GM19372 (cell line): ENCODE data around the gene CPSF2.

ENCODE experiments used
- ATAC-seq: cut with Tn5 transposase; IDR thresholded peaks from one replicate; pipeline ENCODE4 v1.9.1; 2021; ENCODE audit warnings: mild to moderate bottlenecking, low read depth, moderate library complexity; ENCODE audit not compliant: unreplicated experiment

CPSF2 gene

DNA sequence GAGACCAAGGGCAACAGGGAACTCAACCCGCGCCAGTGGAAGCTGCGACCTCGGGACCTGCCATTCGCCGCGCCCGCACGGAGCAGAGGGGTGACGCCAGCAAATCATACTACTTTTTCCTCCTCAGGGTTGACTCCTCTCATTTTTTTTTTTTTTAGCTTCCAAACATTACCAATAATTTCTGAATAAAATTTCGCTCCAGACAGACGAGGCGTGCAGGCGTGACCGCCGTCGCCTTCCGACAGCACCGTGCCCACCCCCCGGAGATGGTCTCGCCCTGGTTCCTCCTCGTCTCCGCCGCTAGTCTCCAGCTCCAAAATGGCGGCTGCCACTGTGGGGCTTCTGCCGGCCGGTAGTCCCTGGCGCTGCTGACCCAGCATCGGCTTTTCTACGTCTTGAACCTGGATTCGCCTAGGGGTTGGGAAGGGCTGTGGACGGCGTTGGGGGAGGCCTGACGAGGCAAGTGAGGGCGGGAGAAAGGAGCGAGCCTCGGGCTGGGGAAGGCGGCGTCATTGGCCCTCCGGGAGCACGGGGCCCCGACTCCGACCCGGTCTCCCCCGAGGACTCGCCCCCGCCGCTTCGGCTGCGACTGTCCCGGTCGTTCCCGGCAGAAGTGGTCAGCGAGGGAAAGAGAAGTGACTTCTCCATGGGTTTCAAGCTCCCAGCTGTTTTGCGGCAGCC, at the start of gene CPSF2, which contains the start of gene NDUFB1:
TSS of gene CPSF2 (plus strand) at position 300 of the 681 bp plus-strand sequence. CDS start 9,016 bp downstream, outside the sequence.
TSS of gene NDUFB1 (minus strand) at position 37 of the 681 bp plus-strand sequence. CDS start 4,069 bp downstream, outside the sequence.
- ATAC-seq, result peak; percentile 89

DNA sequence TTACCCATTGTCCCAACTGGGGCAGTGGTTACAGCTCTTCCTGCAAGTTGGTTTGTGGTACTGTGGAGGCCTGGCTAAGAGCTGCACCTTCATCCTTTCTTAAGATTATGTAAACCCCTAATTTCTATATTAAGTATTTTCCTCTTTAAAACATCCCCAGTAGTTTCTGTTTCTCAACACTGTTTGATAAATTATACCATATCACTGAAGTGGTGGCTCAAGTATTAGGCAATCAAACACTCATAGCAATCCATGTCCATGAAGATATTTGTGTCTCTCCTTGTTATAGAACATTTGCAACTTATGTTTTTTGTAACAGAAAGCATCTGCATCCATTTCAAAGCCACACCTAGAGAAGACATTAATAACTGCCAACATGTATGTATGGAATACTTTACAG, 47.2 kb upstream of the CPSF2 start:
- ATAC-seq, result no peak

DNA sequence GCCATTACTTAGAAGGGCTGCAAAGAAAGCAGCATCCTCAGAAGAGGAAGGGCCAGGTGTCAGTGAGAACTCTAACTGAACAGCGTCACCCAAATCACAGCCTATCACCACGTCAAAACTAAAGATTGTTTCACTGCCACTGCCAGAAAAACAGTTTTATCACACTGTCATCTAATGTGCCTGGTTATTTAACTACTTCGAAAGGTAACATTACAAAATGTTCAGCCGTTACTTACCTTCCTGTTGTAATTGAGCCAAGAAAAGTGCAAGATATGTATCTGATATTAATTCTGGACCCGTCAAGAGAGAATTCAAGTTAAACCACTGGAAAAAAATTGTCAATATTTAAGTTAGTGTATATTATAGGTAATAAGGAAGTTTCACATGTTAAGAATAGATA, 33.3 kb upstream of the CPSF2 start:
- no peak for ATAC-seq

DNA sequence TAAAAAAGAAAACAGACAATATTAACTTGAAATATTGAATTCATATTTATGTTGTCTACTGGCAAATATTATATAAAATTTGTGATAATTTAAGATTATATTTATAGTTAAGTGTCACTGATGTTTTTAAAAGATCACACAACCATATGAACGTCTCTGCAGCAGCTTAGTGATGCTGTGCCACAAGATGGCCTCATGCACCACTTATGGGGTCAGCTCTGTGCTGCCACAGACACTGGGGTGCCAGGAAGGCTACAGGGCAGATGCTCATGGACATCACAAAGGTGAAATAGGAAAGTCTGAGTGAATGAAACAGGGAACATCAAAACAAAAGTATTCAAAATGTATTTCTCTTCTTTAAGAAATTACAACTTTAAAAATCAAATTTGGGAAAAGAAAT, 28.4 kb upstream of the CPSF2 start:
- ATAC-seq, result no peak

DNA sequence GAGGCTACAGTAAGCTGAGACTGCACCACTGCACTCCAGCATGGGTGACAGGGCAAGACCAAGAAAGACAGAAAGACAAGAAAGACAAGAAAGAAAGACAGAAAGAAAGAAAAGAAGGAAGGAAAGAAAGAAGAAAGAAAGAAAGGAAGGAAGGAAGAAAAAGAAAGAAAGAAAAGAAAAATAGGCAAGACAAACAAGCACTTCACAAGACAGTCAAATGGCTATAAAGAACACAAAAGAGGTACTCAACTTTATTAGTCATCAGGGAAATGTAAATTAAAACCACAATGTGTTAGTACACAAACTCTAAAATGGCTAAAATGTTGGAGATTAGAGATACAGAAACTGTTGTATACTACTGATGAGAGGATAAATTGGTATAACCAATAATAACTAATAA, 22.0 kb upstream of the CPSF2 start:
- no peak for ATAC-seq

DNA sequence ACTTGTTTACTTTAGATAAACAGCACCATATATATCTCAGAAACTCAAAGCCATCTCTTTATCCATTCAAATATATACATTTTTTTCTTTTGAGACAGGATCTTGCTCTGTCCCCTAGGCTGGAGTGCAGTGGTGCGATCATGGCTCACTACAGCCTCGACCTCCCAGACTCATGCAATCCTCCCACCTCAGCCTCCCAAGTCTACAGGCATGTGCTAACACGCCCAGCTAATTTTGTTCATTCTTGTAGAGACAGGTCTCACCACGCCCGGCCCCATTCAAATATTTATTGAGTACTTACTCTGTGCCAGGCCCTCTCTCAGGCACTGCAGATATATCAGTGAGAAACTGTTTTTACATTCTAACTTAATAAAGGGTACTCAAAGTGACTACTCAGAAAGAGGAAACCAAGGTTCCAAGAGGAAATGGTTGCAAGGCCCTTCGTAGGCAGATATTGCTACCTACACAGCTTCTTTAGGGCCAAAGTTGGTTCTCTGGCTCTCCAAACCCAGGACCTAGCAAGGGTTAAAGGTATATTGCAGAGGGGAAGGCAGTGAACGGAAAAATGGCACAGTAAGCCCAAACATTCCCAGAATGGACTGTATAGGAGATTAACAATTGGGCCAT, 18.3 kb upstream of the CPSF2 start:
- ATAC-seq, result no peak

DNA sequence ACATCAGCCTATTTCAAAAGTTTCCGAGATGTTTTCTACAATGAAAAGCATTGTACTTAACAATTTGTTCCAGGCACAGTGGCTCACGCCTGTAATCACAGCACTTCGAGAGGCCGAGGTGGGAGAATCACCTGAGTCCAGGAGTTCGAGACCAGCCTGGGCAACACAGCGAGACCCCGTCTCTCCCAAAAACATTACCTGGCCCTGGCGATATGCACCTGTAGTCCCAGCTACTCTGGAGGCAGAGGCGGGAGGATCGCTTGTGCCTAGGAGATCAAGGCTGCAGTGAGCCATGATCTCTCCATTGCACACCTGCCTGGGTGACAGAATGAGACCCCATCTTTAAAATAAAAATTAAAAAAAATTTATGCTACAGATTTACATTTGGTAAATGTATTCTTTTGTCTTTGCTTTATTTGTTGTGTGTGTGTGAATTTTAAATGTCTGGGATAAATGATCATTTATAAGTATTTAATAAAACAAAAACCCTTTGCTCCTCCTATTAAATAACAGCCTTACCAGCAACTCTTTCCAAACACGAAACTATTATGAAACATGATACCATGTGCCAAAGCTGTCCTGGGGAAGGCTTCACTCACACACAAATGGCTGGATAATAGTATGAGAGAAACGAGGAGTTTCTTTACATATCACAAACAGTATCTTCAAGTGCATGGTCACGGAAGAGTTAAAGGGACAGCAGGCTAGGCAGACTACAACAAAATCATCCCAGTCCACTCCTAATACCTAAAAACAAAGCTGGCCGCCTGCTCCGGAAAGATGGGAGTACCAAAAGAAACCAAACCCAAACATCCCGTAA, 16.5 kb upstream of the CPSF2 start:
- no peak for ATAC-seq

DNA sequence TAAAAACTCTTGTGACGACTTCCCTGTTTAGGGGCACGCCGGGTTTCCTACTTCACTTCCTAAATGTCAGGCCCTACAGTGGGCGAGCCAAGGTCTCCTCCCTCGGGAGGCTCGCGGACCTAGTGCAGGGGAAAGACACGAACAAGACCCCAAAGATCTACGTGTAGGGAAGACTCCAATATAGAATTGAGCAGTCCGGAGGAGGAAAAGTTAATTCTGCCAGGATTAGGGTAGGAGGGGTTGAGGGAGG, 16.0 kb upstream of the CPSF2 start:
- no peak for ATAC-seq

DNA sequence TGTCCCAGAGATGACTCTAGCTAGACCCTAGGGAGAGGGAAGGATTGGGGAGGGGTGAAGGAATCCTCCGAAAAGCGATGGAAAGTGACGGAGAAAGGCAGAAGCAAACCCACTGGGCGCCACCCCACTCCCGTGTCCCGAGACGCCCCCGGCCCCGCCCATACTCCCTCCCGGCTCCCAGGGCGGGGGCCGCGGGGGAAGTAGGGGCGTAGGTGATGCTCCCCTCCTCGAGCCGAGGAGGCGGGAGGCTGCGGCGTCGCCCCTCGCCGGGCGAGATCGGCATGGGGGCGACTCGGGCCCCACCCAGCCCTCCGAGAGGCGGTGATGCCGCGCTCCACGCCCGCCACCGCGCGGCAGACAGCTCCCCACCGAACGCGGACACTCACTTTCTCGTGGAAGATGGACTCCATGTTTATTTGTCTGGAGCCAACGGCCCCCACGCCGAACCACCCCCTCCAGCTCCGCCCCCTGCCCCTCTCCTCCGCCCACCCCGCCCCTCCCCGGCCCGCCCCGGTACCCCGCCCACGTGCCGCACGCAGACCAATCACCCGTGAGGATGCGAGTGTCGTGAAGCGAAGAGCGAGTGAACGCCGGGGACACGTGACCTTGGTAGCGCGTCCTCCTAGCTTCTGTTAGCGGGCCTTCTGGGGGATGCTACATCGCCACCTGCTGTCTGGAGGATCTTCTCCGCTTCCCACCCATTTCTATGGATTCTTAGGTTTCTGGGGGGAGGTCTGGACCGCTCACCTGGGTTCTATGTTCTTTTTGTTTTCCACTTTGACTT, 15.4 kb upstream of the CPSF2 start, which contains the start of gene ATXN3:
TSS of gene ATXN3 (minus strand) at position 440 of the 784 bp plus-strand sequence. CDS start at position 410, 30 bp downstream.
- peak; percentile 78 for ATAC-seq

DNA sequence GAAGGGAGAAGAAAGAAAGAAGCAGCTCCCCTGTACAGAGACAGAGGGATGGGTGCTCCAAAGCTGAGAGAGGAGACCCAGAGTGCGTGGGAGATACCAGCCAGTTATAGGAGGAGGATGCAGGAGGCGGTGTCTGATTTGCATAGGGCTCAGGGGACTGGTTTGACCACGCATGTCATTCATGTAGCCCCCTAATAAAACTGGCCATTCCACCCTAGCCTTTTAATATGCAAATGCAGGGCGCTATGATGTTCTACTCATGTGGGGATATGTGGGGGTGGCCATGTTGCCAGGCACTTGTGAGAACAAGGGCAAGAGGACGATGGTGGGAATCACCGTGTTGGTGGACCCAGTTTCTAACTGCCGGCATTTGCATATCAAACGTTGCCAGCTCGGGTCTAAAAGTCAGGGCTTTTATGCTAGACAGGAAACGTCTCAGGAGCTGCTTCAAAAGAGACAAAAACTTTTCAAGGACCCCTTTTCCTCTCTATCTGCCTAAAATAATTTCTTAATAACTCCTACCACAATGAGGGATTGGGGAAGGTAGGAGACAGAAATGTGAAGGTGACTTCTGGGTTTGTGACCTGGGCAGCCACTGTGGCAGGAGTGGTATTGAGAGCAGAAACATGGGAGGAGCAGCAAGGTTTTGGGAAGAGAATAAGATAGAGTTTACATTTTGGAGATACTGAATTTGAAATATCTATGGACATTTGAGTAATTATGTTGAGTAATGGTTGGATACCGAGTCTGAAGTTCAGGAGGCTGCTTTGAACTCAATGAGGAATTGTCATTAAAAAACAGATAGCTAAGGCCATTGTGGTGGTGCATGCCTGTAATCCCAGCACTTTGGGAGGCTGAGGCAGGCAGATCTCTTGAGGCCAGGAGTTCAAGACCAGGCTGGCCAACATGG, 13.2 kb upstream of the CPSF2 start:
- ATAC-seq, result no peak

DNA sequence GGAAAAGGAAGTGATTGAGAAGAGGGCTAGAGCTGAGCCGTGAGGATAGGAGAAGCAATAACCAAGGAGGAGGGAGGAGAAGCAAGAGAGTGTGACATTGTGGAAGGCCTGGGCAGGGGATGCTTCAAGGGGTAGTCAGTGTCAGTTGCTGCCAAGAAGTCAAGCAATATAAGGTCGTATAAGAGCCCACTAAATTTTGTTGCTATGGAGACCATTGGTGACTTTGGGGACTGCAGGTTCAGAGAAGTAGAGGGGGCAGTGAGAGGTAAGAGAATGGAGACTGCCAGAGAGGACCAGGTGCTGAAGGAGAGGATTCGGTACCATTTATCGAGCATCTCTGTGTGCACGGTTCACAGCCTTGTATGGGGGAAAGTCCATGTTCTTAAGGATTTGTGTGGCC, 12.3 kb upstream of the CPSF2 start:
- no peak for ATAC-seq

DNA sequence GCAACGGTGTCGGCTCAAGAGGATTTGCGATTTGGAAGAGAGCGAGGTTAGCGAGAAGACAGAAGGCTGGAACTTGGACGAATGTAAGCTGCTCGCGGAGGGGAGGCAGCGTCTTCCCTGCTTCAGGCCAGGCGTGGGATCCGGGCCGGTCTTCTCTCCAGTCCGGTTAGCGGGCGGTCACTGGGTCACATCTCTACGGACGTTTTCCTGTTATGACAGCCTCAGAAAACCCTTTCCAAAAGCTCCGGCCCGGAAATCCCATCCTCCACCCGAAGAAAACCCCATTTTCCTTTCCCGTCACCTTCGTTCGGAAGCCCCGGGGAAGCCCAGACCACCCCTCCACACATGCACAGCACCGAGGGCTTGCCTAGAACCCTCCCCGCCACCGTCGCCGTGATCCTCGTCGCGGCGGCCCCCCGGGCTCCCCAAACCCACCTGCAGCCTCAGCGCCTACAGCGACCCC, 531 bp upstream of the CPSF2 start:
- peak; percentile 8 for ATAC-seq

DNA sequence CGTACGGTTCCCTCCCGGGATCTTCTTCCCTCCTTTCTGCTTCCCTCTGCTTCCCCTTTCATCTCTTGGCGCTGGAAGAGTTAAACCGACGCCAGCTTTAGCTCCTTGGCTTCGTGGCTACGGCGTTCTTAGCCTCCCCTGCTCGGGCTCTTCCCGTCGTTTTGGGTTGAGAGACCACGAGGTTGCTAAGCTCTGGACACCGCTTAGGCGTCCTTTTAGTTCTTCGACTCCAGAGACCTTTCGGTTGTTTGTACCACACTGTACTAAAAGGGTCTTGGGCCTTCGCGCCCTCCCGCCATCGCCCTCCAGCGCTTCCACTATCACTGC, 545 bp downstream of the CPSF2 start:
- no peak for ATAC-seq

DNA sequence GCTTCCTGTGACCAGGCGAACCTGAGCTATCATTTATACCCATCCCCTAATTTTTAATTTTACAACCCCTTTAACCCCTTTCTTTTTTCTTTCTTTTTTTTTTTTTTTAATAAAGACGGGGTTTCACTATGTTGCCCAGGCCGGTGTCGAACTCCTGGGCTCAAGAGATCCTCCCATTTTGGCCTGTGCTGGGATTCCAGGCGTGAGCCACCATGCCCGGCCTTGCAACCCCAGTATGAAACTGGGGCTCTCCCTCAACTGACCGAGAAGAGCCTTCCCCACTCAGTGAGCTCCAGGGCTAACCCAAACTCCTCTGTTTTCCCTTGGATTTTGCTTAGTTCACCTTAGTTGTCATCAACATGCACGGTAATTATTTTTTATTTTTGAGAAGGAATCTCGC, 992 bp downstream of the CPSF2 start:
- ATAC-seq, result no peak

DNA sequence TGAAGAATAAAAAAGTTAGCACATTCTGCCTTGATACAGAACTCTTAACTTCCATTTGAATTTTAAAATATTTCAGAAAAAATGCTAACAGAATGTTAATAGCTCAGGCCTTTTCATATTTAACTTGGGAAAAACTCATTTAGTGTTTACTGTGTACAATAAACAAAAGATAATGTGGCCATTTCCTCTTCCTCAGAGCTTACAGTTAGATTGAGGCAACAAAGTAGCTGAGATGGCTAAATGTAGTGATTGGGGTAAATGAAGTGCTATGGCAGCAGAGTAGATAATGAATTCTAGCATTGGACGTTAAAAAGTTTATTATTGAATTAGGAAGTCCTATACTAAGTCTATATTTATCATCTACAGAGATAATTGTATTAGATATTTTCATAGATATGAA, 12.7 kb downstream of the CPSF2 start:
- no peak for ATAC-seq

DNA sequence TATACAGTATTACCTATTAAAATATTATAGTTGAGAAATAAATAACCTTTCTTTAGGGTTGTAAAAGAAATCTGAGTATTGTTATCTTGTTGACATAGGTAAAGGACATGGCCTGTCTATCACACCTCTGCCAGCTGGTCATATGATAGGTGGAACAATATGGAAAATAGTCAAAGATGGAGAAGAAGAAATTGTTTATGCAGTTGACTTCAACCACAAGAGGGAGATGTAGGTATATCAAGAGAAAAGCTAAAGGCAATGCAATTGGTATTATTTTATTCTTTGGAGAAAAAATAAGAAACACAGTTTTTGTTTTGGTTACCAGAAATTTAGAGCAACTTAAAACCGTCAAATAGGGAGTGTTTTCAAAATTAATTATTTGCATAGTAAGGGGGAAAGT, 13.5 kb downstream of the CPSF2 start:
- ATAC-seq, result no peak

DNA sequence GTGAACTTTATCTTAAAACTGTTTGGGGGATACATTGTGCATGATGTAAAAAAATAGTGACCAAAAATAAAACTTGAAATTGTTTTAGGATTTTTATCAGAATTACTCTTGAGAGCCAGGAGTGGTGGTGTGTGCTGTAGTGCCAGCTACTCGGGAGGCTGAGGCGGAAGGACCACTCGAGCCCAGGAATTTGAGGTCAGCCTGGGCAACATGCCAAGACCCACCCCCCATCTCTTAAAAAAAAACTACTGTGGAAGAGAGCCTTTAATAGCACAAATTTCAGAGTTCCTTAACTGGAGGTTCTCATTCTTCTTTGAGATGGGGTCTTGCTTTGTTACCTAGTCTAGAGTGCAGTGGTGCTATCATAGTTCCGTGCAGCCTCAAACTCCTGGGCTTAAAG, 21.5 kb downstream of the CPSF2 start:
- no peak for ATAC-seq

DNA sequence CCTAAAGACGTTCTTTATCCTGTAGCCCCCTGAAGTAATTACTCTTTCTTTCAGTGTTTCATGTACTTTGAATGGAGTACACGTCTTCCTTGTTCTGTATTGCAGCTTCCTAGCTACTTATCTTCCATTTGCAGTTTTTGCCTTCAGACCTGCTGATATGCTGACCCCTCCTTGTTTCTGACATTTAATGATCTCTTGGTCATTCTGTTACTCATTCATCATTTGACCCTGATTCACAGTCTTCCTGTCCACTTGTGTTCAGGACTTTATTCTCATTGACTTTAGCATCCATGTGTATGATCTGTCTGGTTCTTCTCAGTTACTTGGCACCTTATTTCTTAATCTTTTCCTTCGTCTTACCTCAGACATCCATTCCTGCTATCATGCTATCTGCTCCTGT, 22.2 kb downstream of the CPSF2 start:
- ATAC-seq, result no peak

DNA sequence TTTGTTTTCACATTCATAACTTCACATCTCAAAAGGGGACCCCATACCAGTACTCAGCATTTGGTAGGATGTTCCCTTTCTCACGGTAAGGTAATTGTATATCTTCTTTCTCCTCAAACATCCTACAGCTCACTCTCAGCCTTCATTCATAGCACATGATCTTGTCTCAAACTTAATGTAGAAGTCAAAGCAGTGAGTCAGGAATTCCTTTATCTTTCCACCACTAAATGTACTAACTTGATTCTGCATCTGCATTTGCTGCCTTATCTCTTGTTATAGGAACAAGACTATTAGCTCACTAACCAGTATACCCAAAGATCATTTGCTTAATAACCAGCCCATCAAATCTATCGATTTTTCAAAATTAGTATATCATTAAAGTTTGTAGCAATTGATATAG, 22.9 kb downstream of the CPSF2 start:
- ATAC-seq, result no peak

DNA sequence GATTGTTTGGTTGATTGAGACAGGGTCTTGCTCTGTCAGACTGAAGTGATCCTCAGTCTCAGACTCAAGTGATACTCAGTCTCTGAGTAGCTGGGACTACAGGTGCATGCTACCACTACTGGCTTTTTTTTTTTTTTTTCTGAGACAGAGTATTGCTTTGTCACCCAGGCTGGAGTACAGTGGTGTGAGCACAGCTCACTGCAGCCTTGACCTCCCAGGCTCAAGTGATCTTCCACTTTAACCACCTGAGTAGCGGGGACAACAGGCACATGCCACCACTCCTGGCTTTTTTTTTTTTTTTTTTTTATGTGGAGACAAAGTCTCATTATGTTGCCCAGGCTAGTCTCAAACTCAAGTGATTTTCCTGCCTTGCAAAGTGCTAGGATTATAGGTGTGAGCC, 31.8 kb downstream of the CPSF2 start:
- no peak for ATAC-seq
